NCI-H128 (cell line): Measurements from ENCODE around the gene CALR.
A peak's percentile ranks its signal among the peaks of the same experiment; 100 is the strongest.
"Not testable (repeated sequence)": the region's sequence is repeated elsewhere in the genome, so short reads cannot be mapped to it uniquely, and the experiment has no call there.

Experiments
- DNase-seq: peaks from one replicate; lab custom pipeline; 2025; ENCODE audit not compliant: unreplicated experiment; lab: John Stamatoyannopoulos, UW

The CALR gene

GRCh38 chr19:12976109-12976508 is 37.7 kb downstream of the CALR start:
- not testable (repeated sequence) for DNase-seq

GRCh38 chr19:12979974-12980373 is 41.6 kb downstream of the CALR start:
- no peak for DNase-seq

DNA sequence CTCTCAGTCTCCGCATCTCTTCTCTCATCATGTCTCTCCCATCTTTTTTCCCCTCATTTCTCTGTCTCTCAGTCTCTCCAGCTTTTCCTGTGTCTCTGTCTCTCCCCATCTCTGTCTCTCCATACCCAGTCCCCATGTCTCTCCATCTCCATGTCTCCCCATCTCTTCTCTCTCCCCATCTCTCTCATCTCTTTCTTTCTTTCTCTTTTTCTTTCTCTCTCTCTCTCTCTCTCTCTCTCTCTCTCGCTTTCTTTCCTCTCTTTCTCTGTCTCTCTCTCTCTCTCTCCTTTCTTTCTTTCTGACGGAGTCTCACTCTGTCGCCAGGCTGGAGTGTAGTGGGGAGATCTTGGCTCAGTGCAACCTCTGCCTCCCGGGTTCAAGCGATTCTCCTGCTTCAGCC is 44.2 kb downstream of the CALR start:
- no peak for DNase-seq

DNA sequence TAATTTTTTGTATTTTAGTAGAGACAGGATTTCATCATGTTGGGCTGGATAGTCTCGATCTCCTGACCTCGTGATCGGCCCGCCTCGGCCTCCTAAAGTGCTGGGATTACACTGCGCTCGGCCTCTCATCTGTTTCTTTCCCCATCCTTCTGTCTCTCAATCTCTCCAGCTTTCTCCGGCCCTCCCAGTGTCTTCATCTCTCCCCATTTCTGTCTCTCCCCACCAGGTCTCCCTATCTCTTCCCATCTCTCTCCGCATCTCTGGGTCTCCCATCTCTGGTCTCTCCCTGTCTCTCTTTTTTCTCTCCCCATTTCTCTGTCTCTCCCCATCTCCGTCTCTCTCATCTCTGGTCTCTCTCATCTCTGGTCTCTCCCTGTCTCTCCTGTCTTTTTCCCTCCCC is 44.7 kb downstream of the CALR start:
- no peak for DNase-seq

- DNase-seq, result peak; percentile 21
These were observed 45.2 kb downstream of the CALR start for GRCh38 chr19:12983542-12984142.

- no peak for DNase-seq
These were observed 45.8 kb downstream of the CALR start for GRCh38 chr19:12984143-12984627.

- DNase-seq, result no peak
These were observed 46.3 kb downstream of the CALR start for GRCh38 chr19:12984683-12985048.

GRCh38 chr19:12985049-12985776 is 46.8 kb downstream of the CALR start:
- DNase-seq, result no peak

GRCh38 chr19:12986726-12987125 is 48.3 kb downstream of the CALR start:
- no peak for DNase-seq

- DNase-seq, result no peak
These were observed 48.8 kb downstream of the CALR start for GRCh38 chr19:12987190-12987589.

- DNase-seq, result no peak
These were observed 49.4 kb downstream of the CALR start for GRCh38 chr19:12987781-12988180.

DNA sequence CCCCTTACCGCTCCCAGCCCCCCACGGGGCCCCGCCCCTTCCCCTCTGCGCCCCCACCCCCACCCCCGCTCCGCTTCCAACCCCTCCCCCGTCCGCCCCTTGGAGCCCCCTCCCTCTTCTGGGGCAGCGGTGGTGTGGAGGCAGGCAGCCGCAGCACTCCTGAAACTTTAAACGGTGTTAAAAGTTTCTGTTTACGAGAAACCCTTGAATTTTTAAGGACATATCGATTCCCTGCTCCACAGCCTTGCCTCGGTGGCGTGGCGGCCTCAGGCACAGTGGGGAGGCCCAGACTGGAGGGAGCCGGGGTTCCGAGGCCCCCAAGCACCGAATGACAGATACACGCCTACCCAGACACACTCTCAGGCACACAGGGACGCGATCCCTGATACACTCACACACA is 52.0 kb downstream of the CALR start:
- DNase-seq, result no peak

DNA sequence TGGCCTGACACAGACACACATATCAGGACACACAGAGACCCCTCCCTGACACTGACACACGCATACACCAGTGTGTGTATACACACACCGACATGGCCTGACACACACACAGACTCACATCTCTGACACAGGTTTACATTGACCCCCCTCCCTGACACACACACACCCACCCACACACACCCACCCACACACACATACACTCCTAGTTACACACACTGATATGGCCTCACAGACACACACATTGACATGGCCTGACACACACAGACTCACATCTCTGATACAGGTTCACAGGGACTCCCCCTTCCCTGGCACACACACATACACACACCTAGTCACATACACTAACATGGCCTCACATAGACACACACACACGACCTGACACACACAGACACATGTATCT is 52.4 kb downstream of the CALR start:
- no peak for DNase-seq

- DNase-seq, result no peak
These were observed 52.9 kb downstream of the CALR start for GRCh38 chr19:12991296-12991695.

GRCh38 chr19:12992729-12993128 is 54.3 kb downstream of the CALR start:
- DNase-seq, result no peak

GRCh38 chr19:12993562-12993961 is 55.2 kb downstream of the CALR start:
- DNase-seq, result no peak
